Fibroblast of lung (primary cell): ENCODE results near the gene TARP.

Experiments used
- CTCF ChIP-seq, 2 donors: IDR thresholded peaks in 1 of 2; conservative IDR thresholded peaks in 1 of 2; 1 replicate in 1 of 2; 2 replicates in 1 of 2; pipeline ENCODE4 v1.5.1; 2011 to 2012; ENCODE audit warnings: low read length in 2 of 2, control low read depth in 1 of 2, inconsistent platforms in 1 of 2, low read depth in 1 of 2, mild to moderate bottlenecking in 1 of 2
- EZH2 ChIP-seq: IDR thresholded peaks from 2 replicates; pipeline ENCODE4 v1.5.1; 2012; ENCODE audit warnings: low read length, control low read depth, mild to moderate bottlenecking; ENCODE audit errors: missing control alignments

DNA sequence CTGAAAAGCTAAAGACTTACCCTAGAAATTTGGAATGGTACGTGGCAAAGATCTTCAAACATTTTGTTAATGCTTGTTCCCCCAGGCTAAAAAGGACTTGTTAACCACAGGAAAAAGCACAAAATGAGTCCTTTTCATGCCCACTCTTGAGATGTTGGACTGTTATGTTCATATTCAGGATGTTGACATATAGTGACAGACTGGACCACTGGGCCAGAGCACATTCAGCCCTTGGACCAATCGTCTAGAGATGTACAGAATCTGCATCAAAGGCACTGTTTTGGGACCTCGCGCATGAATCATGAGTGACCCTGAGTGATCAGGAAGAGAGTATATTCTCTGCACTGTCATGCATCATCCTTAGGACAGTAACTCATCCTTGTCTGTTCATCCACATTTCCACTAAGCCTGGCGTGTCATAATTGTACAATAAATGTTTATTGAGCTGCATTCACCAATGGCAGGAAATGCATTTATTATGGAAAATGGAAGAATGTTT is 25.3 kb downstream of the TARP start:
- TF ChIP-seq CTCF (conservative IDR thresholded peaks at IDR 0.05 in 1 of 2, IDR thresholded peaks at IDR 0.05 in 1 of 2; ENCODE audit: low read depth in 1 of 2, low read length in 2 of 2) (no peak), EZH2 (no peak)
